A673 (cell line): Measurements from ENCODE around the gene OSTC. TPM values are rescaled to one million over a fixed set of nuclear protein-coding genes. Genes with fewer than 3 reads are reported as not detected.

Source experiments
- BruUV-seq: library from RNA; stranded (reverse); fragments of 400-500 nt; replicated peaks from 2 replicates; lab custom pipeline; 2021; lab: Mats Ljungman, UMichigan
- CTCF ChIA-PET: fragments of 300-600 bp; sonication (Branson Sonifier 250); formaldehyde crosslinking; loops from one replicate; lab custom pipeline; 2022; ENCODE audit warnings: antibody characterized with exemption; lab: Charles Lee
- POLR2A ChIA-PET: fragments of 300-600 bp; sonication (Branson Sonifier 250); formaldehyde crosslinking; loops from one replicate; lab custom pipeline; 2022; ENCODE audit warnings: antibody characterized with exemption; ENCODE audit not compliant: low non-redundant PET; lab: Charles Lee
- DNase-seq: peaks from one replicate; pipeline ENCODE4 v3.0.0-alpha.2; 2015; ENCODE audit warnings: low spot score
- H3K27ac ChIP-seq: fragments of 200-600 bp; sonication (generic); 2 replicates; pipeline ENCODE4 v1.5.1; 2016; ENCODE audit warnings: mixed run types, low read depth, mild to moderate bottlenecking, mixed read lengths, antibody characterized with exemption, low read length; ENCODE audit not compliant: poor library complexity, severe bottlenecking
- H3K27me3 ChIP-seq: fragments of 200-600 bp; sonication (generic); replicated peaks from 2 replicates; pipeline ENCODE4 v1.6.1; 2017; ENCODE audit warnings: mixed run types, low read depth, mild to moderate bottlenecking, mixed read lengths, antibody characterized with exemption, low read length; ENCODE audit not compliant: insufficient read depth, poor library complexity
- H3K36me3 ChIP-seq: fragments of 200-600 bp; sonication (generic); 2 replicates; pipeline ENCODE4 v1.6.1; 2016; ENCODE audit warnings: mixed run types, mild to moderate bottlenecking, mixed read lengths, antibody characterized with exemption, low read length; ENCODE audit not compliant: insufficient read depth, poor library complexity, severe bottlenecking
- H3K4me1 ChIP-seq: fragments of 200-600 bp; sonication (generic); 2 replicates; pipeline ENCODE4 v1.6.1; 2017; ENCODE audit warnings: mixed run types, mild to moderate bottlenecking, mixed read lengths, antibody characterized with exemption, low read length; ENCODE audit not compliant: insufficient read depth, poor library complexity, severe bottlenecking
- H3K4me3 ChIP-seq: fragments of 200-600 bp; sonication (generic); 2 replicates; pipeline ENCODE4 v1.5.1; 2016; ENCODE audit warnings: low read depth, mixed run types, mild to moderate bottlenecking, mixed read lengths, low read length; ENCODE audit not compliant: poor library complexity, severe bottlenecking
- H3K9me3 ChIP-seq: fragments of 200-600 bp; sonication (generic); 2 replicates; pipeline ENCODE4 v1.6.1; 2016; ENCODE audit warnings: mixed run types, low read depth, mild to moderate bottlenecking, mixed read lengths, antibody characterized with exemption, low read length; ENCODE audit not compliant: poor library complexity, severe bottlenecking
- CTCF ChIP-seq: fragments of 300-800, 200-600 bp; sonication (generic); conservative IDR thresholded peaks from 2 replicates; pipeline ENCODE4 v1.5.1; 2017; ENCODE audit warnings: low read depth, mild to moderate bottlenecking, antibody characterized with exemption, low read length, moderate library complexity, mixed read lengths
- EZH2 ChIP-seq: fragments of 200-600 bp; sonication (generic); IDR thresholded peaks from 2 replicates; pipeline ENCODE4 v1.6.1; 2017; ENCODE audit warnings: borderline replicate concordance, low read depth, mild to moderate bottlenecking, mixed read lengths, antibody characterized with exemption, low read length; ENCODE audit not compliant: poor library complexity, severe bottlenecking
- intact Hi-C: fragments of 100-400 bp; cut with micrococcal nuclease; formaldehyde crosslinking; loops from one replicate; pipeline ENCODE4 v1.10.0; 2022; ENCODE audit not compliant: unreplicated experiment
- total RNA-seq: library from RNA; stranded (reverse); gene quantifications from 2 replicates; pipeline ENCODE4 v1.2.3, GENCODE V29; 2021

OSTC gene
- total RNA-seq, 1 experiment from 2014 or later: 137 TPM

DNA sequence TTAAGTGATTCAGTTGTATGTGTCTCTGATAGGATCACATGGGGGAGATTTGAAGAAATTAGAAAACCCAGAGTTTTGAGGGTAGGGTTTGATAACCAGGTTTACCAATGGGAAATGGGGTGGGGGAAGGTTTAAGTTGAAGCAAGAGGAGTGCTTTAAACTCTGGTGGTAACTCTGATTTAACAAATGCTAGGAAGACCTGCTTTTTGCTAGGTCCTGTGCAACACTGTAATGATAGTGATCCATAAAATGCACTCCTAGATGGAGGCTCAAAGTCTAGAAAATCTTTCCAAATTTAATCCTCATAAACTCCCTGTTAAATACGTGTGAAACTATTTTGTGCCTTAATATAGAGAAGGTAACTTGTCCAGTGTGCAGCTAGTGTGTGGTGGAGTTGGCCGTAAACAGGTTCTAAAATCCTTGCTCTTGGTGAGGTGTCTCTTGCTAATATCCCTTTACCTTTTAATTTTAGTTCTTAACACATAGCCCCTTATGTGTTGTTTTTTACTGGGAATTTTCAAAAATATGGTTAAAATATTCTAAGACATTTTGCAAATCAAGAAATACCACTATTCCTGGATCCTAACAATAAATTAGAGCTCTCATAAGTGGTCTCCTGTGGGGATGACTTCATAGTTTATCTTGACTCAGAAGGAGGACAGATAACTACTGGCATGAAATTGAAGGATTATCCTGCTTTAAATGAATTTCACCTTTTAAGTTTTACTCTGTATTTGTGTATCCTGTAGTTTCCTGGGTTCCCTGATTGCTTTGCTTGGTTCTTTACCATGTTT lies 25.9 kb upstream of the OSTC start:
- H3K9me3 ChIP-seq: no peaks in the 10 kb centered on the region
- H3K36me3 ChIP-seq: peaks cover 79% of the 10 kb centered on the region
- H3K4me1 ChIP-seq: peaks cover 26% of the 10 kb centered on the region
- intact Hi-C loops: no loop called here
- BruUV-seq: no TSS peak
- POLR2A ChIA-PET: no interaction called here
- no peak for DNase-seq
- CTCF ChIA-PET: no interaction called here
- TF ChIP-seq EZH2 (no peak), CTCF (no peak)
- no peaks in the 10 kb centered on the region for H3K27me3 ChIP-seq
- H3K4me3 ChIP-seq: no peak overlapping the region
- H3K27ac ChIP-seq: no peak overlapping the region

DNA sequence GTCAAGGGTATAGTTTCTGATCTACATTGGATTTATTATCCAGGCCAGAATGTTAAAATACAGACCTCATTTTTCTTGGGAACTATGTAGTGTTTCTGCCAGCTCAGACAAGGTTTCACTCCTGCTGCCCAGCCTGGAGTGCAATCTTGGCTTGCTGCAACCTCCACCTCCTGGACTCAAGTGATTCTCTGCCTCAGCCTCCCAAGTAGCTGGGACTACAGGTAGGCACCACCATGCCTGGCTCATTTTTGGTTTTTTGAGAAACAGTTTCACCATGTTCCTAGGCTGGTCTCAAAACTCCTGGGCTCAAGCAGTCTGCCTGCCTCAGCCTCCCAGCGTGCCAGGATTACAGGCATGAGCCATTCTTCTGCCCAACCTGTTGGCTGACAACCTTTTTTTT lies 24.3 kb upstream of the OSTC start:
- Histone ChIP-seq H3K36me3 (peaks cover 95% of the 10 kb centered on the region), H3K27ac (no peak overlapping the region), H3K27me3 (no peaks in the 10 kb centered on the region), H3K9me3 (no peaks in the 10 kb centered on the region), H3K4me1 (peaks cover 21% of the 10 kb centered on the region), H3K4me3 (no peak overlapping the region)
- no peak for DNase-seq
- ChIA-PET POLR2A (interaction anchor here (0.5 kb wide), 1 partner anchor 100 kb away, joined by 7 read pairs; no protein-coding TSS in a partner anchor), CTCF (no interaction called here)
- no TSS peak for BruUV-seq
- TF ChIP-seq EZH2 (no peak), CTCF (no peak)
- intact Hi-C loops: no loop called here

DNA sequence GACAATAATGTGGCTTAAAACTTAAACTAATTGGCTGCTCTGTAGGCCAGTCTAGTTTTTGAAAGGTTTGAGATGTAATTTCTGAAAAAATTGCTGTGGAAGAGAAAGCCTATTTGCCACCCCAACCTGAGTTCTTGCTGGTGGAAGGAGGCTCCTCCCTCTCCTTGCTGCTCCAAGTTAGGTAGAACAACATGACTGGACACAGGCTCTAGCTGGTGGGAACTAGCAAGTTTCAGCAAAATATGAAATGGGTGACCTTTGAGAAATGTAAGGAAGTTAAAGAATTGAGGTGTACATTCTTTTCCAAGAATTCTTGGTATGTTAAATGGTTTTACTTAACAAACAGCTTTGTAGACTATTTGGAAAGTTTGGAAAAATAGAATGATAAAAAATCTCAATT lies 22.0 kb upstream of the OSTC start:
- Histone ChIP-seq H3K27ac (no peak overlapping the region), H3K9me3 (no peaks in the 10 kb centered on the region), H3K36me3 (peaks cover 95% of the 10 kb centered on the region), H3K4me1 (peaks cover 7% of the 10 kb centered on the region), H3K4me3 (no peak overlapping the region), H3K27me3 (no peaks in the 10 kb centered on the region)
- BruUV-seq: no TSS peak
- intact Hi-C loops: no loop called here
- ChIA-PET CTCF (no interaction called here), POLR2A (no interaction called here)
- no peak for DNase-seq
- TF ChIP-seq CTCF (no peak), EZH2 (no peak)
